Mammary epithelial cell (primary cell): ENCODE results near the gene FBXO33.
A peak's percentile ranks its signal among the peaks of the same experiment; 100 is the strongest.

ENCODE experiments used
- EZH2 ChIP-seq: IDR thresholded peaks from 2 replicates; pipeline ENCODE4 v1.6.1; 2012; ENCODE audit warnings: low read length, inconsistent platforms, borderline replicate concordance
- TF ChIP-seq, protein P1 (sequence below), 2 donors: IDR thresholded peaks in 1 of 2; conservative IDR thresholded peaks in 1 of 2; 2 replicates each; pipeline ENCODE4 v1.5.1; 2011 to 2012; ENCODE audit warnings: inconsistent platforms in 2 of 2, low read length in 2 of 2, mild to moderate bottlenecking in 2 of 2, control low read depth in 1 of 2, low read depth in 1 of 2; ENCODE audit not compliant: insufficient read depth in 1 of 2; ENCODE audit errors: extremely low read depth in 1 of 2

DNA sequence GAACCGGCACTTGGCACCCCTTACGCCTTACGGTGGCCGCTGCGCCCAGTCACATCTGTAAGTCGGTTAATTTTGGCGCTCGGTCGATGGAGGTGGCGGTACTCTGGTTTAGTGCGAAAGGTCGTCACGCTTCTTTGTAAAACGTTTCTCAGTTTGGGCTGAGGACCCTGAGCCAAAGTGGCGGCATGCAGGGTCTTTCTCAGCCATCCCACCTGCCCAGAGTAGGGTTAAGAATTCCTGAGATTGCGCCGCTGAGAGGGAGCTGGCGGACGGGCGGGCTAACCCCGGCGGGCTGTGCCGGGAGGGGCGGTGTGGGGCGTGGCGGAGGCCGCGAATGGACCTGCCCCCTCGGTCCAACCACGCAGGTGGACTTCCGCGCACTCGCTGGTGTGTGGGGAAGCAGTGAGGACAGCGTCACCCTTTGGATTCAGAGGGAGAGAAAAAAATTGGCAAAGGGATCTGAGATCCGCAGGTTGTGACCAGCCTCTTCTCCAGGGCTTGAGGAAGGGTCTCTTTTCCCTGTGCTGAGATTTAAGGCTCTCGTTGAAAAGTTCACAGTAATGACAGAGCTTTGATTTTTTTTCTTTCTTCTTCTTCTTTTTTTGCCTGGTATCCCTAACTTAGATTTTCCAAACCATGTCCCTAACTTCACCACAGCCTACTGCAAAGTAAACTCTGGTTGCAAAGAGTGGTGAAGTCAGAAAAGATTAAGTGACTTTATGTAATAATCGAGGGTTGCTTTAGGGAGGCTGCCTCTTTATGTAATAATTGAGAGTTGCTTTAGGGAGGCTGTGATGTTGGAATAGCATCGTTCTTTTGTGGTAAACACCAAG is 602 bp upstream of the FBXO33 start:
- no peak for TF ChIP-seq EZH2
- TF ChIP-seq, protein P1, sequence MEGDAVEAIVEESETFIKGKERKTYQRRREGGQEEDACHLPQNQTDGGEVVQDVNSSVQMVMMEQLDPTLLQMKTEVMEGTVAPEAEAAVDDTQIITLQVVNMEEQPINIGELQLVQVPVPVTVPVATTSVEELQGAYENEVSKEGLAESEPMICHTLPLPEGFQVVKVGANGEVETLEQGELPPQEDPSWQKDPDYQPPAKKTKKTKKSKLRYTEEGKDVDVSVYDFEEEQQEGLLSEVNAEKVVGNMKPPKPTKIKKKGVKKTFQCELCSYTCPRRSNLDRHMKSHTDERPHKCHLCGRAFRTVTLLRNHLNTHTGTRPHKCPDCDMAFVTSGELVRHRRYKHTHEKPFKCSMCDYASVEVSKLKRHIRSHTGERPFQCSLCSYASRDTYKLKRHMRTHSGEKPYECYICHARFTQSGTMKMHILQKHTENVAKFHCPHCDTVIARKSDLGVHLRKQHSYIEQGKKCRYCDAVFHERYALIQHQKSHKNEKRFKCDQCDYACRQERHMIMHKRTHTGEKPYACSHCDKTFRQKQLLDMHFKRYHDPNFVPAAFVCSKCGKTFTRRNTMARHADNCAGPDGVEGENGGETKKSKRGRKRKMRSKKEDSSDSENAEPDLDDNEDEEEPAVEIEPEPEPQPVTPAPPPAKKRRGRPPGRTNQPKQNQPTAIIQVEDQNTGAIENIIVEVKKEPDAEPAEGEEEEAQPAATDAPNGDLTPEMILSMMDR (conservative IDR thresholded peaks at IDR 0.05 in 1 of 2, IDR thresholded peaks at IDR 0.05 in 1 of 2; ENCODE audit: extremely low read depth in 1 of 2, insufficient read depth in 1 of 2, low read depth in 1 of 2, low read length in 2 of 2) = peak; percentile 7 to 38
